Stimulated activated CD4-positive, alpha-beta T cell treated with anti-CD3 and anti-CD28 coated beads, Interleukin-12 subunit alpha, Interleukin-12 subunit beta, amount 100 ng/mL, for 4 hours (primary cell): ENCODE measurements around the gene HSBP1L1.

Source experiments
- DNase-seq: peaks from one replicate; pipeline ENCODE4 v3.0.0-alpha.2; 2020

The HSBP1L1 gene

DNA sequence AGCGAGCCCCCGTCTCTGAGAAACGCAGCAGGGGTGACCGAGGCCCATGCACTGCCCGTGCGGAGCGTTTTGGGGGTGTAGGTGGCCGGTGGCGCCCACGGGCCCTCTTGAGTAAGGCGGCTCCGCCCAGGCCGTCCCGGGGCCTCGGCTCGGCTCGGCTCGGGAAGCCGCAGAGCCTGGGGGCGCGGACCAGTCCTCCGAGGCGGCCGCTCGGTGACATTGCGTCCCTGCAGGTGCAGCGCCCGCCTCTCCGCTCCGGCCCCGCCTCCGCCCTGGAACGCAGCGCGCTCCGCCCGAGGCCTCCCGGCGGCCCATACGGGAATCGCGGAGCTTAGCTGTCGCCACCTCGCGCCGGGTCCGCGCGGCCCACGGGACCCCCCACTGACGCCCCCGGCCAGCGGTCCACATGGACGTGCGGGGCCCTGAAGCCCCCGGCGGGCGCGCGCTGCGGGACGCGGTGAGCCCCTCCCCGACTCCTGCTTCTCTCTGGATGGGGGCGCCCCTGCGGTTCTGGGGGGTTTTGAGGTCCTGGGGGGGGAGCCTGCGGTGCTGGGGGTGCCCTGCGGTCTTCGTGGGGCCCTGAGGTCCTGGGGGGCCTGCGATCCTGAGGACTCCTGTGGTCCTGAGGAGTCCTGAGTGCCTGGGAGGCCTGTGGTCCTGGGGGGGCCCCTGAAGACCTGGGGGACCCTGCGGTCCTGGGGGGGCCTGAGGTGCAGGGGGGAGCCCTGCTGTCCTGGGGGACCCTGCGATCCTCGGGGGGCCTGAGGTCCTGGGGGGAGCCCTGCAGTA lies at the start of gene HSBP1L1:
Gene HSBP1L1, plus strand, starts transcription at position 314 of the 789 bp plus-strand sequence. Its CDS starts 93 bp downstream, at position 407.
- DNase-seq, result peak; percentile 61

DNA sequence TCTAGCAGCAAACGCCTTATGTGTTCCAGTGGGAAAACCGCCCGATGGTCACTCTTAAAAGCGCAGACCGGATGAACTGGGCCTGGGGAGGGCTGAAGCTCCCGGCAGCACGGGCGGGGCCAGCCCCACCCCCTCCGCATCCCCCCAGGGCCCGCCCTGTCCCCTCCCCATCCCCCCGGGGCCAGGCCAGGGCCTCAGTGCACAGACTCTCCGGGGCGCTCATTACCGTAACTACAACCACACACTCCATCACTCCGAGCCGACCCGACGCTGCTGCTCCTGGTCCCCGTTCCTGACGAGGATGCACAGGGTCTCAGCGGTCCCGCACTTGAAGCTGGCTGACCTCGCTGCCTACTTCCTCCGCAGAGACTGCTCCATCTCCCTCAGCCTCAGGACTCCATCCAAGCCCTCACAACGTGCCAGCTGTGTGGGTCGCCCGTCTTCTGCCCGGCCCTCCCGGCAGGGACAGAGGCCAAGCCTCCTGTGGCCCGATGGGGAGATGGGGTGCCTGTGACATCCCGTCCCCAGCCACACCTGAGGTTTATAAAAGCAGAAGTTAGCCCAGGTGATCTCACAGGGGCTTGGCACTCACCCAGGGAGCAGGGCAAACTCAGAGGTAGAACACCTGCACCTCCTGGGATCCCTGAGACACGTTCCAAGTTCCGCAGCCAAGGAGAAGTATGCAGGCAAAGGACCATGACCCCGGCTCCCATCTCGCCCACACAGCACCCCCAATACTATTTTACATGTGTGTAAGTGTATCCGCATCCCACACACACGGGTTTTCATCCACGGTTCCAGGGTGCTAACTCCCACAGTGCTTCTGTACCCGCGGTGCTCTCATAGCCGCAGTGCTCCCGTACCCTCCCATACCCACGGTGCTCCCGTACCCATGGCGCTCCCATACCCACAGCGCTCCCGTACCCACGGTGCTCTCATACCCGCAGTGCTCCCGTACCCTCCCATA lies 49.0 kb upstream of the HSBP1L1 start:
- DNase-seq, result no peak

DNA sequence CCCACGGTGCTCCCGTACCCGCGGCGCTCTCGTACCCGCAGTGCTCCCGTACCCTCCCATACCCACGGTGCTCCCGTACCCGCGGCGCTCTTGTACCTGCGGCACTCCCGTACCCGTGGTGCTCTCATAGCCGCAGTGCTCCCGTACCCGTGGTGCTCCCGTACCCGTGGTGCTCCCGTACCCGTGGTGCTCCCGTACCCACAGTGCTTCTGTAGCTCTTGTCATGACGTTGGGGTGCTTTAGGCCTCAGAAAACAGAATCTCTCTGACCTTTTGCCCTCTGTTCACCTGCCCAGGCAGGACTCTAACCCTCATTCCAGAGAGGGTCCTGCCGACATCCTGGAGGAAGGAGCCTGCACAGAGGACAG lies 48.3 kb upstream of the HSBP1L1 start:
- DNase-seq, result no peak

DNA sequence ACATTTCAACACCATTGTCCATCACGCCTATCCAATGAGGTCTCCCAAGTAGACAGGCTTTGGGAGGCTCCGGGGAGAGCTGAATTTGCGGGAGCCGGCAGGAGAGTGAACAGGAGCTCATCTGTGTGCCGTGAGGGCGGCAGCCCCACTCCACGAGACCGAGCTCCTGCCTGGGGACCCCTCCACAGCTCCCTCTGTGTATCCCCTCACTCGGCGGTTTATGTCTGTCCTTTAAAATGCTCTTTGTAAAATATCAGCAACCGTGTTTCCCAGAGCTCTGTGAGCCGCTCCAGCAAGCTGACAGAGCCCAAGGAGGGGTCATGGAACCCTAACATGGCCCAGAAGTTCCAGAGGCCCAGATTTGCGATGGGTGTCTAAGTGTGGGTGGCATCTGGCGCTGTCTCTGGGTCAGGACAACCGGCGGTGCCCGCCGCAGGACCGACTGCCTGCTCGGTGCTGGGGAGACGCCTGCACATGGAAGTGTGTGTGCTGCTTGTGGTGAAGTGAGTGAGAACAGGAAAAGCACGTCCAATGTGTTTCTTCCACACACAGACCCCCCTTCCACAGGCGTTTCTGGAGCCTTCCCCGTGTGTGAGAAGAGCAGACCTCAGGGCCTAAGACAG lies 47.8 kb upstream of the HSBP1L1 start:
- no peak for DNase-seq

DNA sequence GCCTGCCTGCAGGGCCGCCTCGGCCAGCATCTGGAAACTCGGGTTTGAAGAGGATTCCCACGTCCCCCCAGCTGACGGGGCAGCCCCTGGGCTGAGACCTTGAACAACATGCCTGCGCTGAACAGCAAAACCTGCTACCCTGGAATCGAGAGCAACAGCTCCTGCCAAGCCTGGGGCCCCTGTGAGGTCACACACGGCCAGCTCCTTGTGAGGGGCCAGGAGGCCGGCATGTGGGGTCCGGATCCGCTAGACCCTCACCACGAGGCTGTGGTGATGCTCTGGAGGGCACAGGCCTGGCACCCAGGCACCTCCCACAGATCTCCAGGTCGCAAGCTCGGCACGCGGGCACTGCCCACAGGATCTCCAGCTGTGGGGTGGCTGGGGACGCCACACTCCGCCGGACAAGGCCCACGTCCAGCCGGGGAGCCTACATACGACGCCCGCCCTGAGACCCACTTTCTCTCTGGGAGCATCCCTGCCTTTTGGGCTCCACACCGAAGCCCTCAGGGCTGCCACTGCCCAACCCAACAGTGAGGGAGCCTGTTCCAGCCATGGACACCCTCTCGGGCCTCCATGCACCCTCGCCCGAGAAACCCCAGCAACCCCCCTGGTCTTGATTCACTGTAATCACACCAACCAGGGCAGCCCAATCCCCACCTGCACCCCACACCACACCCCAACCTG lies 47.1 kb upstream of the HSBP1L1 start:
- DNase-seq, result no peak

DNA sequence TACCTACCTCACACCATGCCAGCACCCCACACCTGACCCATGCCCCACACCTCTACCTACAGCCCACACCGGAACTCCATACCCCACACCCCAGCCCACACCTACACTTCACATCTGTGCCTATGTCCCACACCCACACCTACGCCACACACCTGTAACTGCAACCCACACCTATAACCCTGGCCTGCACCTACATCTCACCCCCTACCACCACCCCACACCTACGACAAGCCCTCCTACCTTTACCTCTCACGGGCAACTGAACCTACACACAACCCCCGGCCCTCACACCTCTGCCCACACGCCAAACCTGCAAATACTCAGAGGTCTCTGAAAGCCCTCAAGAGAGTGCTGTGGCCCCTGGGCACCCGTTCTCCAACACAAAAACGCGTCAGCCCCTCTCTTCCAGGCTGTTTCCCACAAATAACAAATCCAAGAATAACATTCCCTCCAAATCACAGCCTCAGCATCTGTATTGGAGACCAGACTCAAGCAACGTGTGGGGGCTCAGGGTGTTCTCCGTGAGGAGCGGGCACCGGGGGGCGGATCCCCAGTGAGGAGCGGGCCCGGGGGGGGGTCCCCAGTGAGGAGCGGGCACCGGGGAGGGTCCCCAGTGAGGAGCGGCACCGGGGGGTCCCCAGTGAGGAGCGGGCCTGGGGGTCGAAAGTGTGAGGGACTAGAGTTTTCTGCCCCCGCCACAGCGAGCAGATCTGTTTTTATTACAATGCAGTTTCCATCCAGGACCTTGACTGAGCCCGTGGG lies 46.4 kb upstream of the HSBP1L1 start:
- DNase-seq, result no peak

- DNase-seq, result no peak
Measured at GRCh38 chr18:79918615-79919011, 45.8 kb upstream of the HSBP1L1 start.

GRCh38 chr18:79919089-79919488 lies 45.4 kb upstream of the HSBP1L1 start:
- no peak for DNase-seq

DNA sequence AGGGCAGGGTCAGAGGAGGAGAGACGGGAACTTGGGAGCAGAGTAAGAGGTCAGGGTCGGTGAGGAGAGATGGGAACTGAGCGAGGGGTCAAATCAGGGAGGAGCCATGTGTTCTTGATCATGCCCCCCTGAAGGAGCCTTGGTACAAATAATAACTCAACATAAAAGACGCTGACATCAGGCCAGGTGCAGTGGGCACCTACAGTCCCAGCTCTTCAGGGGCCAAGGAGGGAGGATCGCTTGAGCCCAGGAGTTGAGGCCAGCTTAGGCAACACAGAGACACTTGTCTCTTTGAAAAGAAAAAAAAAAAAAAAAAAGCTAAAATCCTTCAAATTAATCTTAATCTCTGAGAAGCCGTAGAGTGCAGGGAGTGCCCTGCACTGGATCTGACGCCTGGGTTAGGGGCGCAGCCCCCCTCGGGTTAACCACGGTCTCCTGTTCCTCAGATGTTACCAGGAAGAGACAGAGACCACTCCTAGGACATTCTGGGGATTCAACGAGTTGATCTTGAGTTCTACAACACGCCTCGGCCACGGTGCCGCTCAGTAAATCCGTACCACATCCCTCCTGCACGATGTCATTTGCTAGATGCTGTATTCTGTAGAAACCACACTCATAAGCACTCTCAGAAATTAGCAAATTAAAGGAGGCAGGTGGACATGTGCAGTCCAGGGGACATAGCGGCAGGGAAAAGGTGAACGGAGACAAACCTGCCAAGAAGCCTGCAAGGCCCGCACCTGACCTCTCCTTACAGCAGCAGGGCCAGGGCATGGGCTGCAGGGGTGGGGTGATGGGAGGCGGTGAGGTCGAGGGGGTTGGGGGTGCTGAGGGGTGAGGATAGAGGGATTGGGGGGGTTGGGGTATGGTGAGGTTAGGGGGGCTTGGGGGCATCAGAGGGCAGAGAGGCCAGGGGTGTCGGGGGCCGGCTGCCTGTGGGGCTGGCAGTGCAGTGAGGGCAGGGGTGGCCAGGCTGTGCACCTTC lies 42.2 kb upstream of the HSBP1L1 start:
- DNase-seq, result no peak

DNA sequence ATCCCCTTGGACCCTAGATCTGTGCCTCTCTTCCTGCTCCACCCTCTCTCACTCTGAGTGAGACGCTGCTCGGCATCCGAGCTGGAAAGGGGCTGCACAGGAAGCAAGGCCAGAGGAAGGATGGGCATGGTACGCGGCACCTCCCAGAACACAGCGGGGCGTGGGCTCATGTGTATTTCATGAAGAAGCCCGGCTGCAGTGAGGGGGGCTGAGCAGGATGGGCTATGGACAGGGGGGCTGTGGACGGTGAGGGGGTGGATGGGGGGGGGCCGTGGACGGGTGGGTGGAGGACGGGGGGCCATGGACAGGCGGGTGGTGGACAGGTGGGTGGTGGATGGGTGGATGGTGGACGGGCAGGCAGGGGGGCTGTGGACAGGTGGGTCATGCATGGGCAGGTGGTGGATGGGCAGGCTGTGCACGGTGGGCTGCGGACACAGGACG lies 41.5 kb upstream of the HSBP1L1 start:
- no peak for DNase-seq

DNA sequence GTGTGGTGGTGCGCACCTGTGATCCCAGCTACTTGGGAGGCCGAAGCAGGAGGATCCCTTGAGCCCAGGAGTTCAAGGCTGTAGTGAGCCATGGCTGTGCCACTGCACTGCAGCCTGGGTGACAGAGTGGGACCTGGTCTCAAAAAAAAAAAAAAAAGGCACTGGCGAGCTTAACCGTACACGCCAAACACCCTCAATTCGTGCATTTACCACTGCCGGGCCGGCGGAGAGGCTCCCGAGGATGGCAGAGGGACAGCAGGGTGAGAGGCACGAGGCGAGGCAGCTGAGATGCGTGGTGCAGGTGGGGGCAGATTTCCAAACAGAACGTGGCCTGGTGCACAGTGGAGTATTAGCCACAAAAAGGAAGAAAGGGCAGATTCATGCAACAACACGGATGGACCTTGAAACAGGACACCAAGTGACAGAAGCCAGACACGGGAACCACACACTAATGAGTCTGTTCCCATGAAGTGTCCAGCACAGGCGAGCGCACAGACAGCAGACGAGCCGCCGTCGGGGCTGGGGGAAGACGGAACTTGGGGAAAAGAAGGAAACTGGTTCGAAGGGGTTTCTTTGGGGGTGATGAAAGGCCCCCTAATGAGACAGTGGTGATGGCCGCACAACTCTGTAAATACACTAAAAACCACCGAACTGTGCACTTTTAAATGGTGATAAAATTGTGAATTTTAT lies 40.4 kb upstream of the HSBP1L1 start:
- DNase-seq, result no peak

GRCh38 chr18:79924814-79925731 lies 39.4 kb upstream of the HSBP1L1 start:
- no peak for DNase-seq

- no peak for DNase-seq
Measured at GRCh38 chr18:79926306-79926705, 38.1 kb upstream of the HSBP1L1 start.

DNA sequence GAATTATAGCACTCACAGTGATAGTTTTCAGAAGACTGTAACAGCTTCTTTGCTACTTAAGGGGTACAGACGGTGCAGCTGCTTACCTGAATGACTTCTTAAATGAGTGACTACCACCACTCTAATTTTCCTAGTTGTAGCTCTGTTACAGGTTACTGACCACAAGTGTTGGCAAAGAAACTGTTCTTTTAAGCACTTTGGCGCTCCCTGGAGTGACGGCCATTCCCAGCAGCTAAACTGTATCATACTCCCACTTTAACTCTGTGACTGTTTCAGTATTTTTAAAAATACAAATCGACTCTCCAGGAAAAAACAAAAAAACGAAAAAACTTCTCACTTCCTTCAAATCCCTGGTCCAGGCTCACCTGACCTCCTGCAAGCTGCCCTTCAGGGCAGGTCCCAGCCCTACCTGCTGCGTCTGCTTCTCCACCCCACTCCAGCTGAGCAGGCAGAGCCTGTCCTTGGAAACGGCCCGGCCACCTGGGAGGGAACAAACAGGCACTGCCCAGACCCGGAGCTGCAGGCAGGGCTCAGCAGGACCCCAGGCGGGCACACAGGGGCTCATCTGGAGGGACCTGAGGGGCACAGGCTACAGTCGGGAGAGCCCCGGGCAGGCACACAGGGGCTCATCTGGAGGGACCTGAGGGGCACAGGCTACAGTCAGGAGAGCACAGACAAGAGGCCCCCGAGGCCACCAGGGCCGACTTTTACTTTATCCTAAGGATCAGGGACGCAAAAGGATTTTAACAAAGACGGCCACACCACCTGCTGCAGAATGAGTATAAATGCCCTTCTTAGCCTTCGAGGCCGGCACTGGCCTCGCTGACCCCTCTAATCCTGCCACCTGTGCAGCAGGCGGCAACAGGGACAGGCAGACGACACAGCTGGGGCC lies 37.5 kb upstream of the HSBP1L1 start:
- no peak for DNase-seq

DNA sequence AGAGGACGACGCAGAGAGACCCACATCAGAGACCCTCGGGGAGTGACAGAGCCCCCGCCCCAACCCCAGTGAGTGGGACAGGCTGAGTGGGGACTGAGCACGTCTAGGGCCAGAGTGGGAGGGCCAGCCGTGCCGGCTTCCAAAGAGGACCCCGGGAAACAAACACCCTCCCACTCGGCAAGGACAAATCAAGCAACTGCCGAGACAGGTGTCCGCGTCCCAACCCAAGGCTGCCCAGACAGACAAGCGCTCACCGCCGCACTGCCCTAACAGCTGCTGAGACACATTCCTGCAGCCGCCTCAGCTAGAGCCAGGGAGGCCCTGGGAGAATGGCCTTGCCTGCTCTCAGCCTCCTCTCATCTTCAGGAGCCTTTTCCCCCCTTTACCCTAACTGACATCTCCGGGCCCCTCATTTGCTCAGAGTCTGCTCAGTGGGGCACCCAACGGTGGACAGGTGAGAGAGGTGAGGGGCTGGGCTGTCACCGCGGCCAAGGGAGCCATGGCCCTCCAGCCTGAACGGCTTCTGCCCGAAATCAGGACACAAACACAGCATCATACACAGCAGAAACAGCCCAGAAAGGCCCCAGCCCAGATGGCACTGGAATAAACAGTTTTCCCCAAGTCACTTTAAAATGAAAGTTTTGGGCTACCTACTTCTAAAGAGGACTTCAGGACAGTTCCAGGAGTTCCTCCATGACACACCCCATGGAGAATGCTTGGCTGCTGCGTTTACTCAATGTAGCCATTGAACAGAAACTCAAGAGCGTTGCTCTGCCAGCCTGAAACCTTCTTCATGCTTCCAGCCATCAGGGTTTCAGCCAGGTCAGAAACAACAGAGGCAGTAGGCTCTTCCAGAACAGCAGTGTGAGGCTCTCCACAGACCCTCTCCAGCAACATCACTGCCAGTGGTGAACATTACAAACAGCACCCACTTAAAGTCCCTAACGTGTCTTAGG lies 36.6 kb upstream of the HSBP1L1 start:
- no peak for DNase-seq

DNA sequence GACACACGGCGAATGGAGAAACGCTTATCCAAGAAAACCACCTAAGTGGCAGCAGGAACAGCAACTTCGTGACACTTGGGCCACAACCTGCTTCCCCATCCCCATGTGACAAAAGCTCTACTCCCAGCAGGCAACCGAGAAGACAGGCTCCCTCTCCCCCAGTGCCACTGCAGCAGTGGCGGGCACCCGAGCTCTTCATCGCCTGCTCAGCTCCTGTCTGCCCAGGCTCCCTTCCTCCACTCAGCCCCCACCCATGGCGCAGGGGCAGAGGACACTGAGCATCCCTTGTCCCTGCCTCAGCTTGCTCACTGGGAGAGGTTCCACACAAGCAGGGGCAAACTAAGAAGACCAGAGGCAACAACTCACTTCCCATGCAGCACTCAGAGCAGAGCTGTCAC lies 35.9 kb upstream of the HSBP1L1 start:
- DNase-seq, result no peak
